Thyroid gland (tissue), 4 donors: ENCODE measurements around the gene GDPD5. TPM values are rescaled to one million over a fixed set of nuclear protein-coding genes. Genes with fewer than 3 reads are reported as not detected.

ENCODE experiments used
- DNase-seq, 2 donors: peaks; one replicate each; pipeline ENCODE4 v3.0.0-alpha.2; 2019
- H3K27ac ChIP-seq, 3 donors: fragments of 200-600 bp; sonication (generic); 1 replicate in 2 of 3; 2 replicates in 1 of 3; pipeline ENCODE4 v1.5.1; 2016 to 2019; ENCODE audit warnings: mild to moderate bottlenecking in 1 of 3, moderate library complexity in 1 of 3
- H3K27me3 ChIP-seq: fragments of 200-600 bp; sonication (generic); one replicate; pipeline ENCODE4 v1.5.1; 2019
- H3K36me3 ChIP-seq, 2 donors: fragments of 200-600 bp; sonication (generic); one replicate each; pipeline ENCODE4 v1.5.1; 2016 to 2019
- H3K4me1 ChIP-seq, 2 donors: fragments of 200-600 bp; sonication (generic); one replicate each; pipeline ENCODE4 v1.5.1; 2017 to 2019
- H3K4me3 ChIP-seq, 3 donors: fragments of 200-600 bp; sonication (generic); replicated peaks in 1 of 3; 1 replicate in 2 of 3; 2 replicates in 1 of 3; pipeline ENCODE4 v1.5.1; 2016; ENCODE audit warnings: mild to moderate bottlenecking in 1 of 3
- H3K9me3 ChIP-seq: fragments of 200-600 bp; sonication (generic); one replicate; pipeline ENCODE4 v1.5.1; 2017
- CTCF ChIP-seq, 6 experiments: fragments of 200-600 bp in 3 of 6; fragments of 450-650 bp in 3 of 6; sonication (generic) in 3 of 6; IDR thresholded peaks; one replicate each; pipeline ENCODE4 v1.5.1; 2016 to 2019; ENCODE audit warnings: antibody characterized with exemption in 6 of 6, mild to moderate bottlenecking in 2 of 6, inconsistent platforms in 1 of 6, moderate library complexity in 1 of 6
- POLR2A ChIP-seq, 2 donors: fragments of 450-650 bp; IDR thresholded peaks; one replicate each; pipeline ENCODE4 v1.6.1; 2017; ENCODE audit warnings: antibody characterized with exemption in 2 of 2, mild to moderate bottlenecking in 2 of 2, moderate library complexity in 1 of 2
- WGBS, 2 donors: methylation state at CpG; one replicate each; pipeline ENCODE4 v1.1.5; 2017; 5-methylcytosine and 5-hydroxymethylcytosine counted together
- intact Hi-C: fragments of 100-400 bp; cut with DNase I; formaldehyde crosslinking; loops from one replicate; pipeline ENCODE4 v1.15.1; 2023
- total RNA-seq, 4 donors: library from RNA; depleted of rRNA; stranded (reverse); fragments of >200 nt; gene quantifications; one replicate each; pipeline ENCODE4 v1.2.3, GENCODE V29; 2016

GDPD5 gene
- total RNA-seq, 4 donors from 2014 or later = 5.6 to 6.4 (median 6.1) TPM

GRCh38 chr11:75514596-75514995 lies 11.1 kb downstream of the GDPD5 start:
- Histone ChIP-seq H3K27ac (no peak overlapping the region), H3K4me1 (no peaks in the 10 kb centered on the region), H3K4me3 (no peak overlapping the region), H3K27me3 (no peaks in the 10 kb centered on the region), H3K9me3 (no peaks in the 10 kb centered on the region), H3K36me3 (no peaks in the 10 kb centered on the region)
- DNase-seq = no peak
- intact Hi-C loops = no loop called here
- no peak for TF ChIP-seq CTCF (IDR thresholded peaks at IDR 0.05)
- no peak for TF ChIP-seq POLR2A (IDR thresholded peaks at IDR 0.05)

- WGBS, 2 donors = 58 to 65% methylated on average over 5 of the region's 5 CpGs
- Histone ChIP-seq H3K27ac (no peak overlapping the region), H3K9me3 (no peaks in the 10 kb centered on the region), H3K27me3 (no peaks in the 10 kb centered on the region), H3K4me3 (no peak overlapping the region), H3K36me3 (no peaks in the 10 kb centered on the region), H3K4me1 (no peaks in the 10 kb centered on the region)
- no peak for DNase-seq
- intact Hi-C loops = no loop called here
- TF ChIP-seq POLR2A (IDR thresholded peaks at IDR 0.05) = no peak
These were observed 12.5 kb downstream of the GDPD5 start for GRCh38 chr11:75513250-75513649.

GRCh38 chr11:75510723-75511019 lies 15.1 kb downstream of the GDPD5 start:
- intact Hi-C loops = no loop called here
- 59 to 69% methylated on average over 5 of the region's 5 CpGs for WGBS, 2 donors

GRCh38 chr11:75510004-75510722 lies 15.6 kb downstream of the GDPD5 start:
- no peaks in the 10 kb centered on the region for H3K36me3 ChIP-seq
- DNase-seq = peak; percentile 12 to 23
- H3K4me3 ChIP-seq = no peak overlapping the region
- no peaks in the 10 kb centered on the region for H3K27me3 ChIP-seq
- H3K4me1 ChIP-seq = no peaks in the 10 kb centered on the region
- TF ChIP-seq CTCF (IDR thresholded peaks at IDR 0.05) (no peak), POLR2A (IDR thresholded peaks at IDR 0.05) (no peak)
- intact Hi-C loops = no loop called here
- WGBS, 2 donors = 58 to 72% methylated on average over 5 to 8 of the region's 9 CpGs
- H3K9me3 ChIP-seq = no peaks in the 10 kb centered on the region
- no peak overlapping the region for H3K27ac ChIP-seq

More at GRCh38 chr11:75510723-75511019, 15.1 kb downstream of the GDPD5 start:
- Histone ChIP-seq H3K27ac (no peak overlapping the region), H3K4me1 (no peaks in the 10 kb centered on the region), H3K4me3 (no peak overlapping the region), H3K36me3 (no peaks in the 10 kb centered on the region), H3K27me3 (no peaks in the 10 kb centered on the region), H3K9me3 (no peaks in the 10 kb centered on the region)
- no peak for TF ChIP-seq POLR2A (IDR thresholded peaks at IDR 0.05)
- TF ChIP-seq CTCF (IDR thresholded peaks at IDR 0.05) = no peak
- no peak for DNase-seq

- no peak for TF ChIP-seq POLR2A (IDR thresholded peaks at IDR 0.05)
- no peak for TF ChIP-seq CTCF (IDR thresholded peaks at IDR 0.05)
- no peaks in the 10 kb centered on the region for H3K9me3 ChIP-seq
- no peak overlapping the region for H3K27ac ChIP-seq
- H3K36me3 ChIP-seq = no peaks in the 10 kb centered on the region
- DNase-seq = no peak
- no peaks in the 10 kb centered on the region for H3K4me1 ChIP-seq
- no peak overlapping the region for H3K4me3 ChIP-seq
- no peaks in the 10 kb centered on the region for H3K27me3 ChIP-seq
- 98% methylated on average over 5 of the region's 5 CpGs for WGBS, 2 donors
- intact Hi-C loops = no loop called here
These were observed 16.6 kb downstream of the GDPD5 start for GRCh38 chr11:75509020-75509720.
